ENCODE results near the gene CLCA2.

DNA sequence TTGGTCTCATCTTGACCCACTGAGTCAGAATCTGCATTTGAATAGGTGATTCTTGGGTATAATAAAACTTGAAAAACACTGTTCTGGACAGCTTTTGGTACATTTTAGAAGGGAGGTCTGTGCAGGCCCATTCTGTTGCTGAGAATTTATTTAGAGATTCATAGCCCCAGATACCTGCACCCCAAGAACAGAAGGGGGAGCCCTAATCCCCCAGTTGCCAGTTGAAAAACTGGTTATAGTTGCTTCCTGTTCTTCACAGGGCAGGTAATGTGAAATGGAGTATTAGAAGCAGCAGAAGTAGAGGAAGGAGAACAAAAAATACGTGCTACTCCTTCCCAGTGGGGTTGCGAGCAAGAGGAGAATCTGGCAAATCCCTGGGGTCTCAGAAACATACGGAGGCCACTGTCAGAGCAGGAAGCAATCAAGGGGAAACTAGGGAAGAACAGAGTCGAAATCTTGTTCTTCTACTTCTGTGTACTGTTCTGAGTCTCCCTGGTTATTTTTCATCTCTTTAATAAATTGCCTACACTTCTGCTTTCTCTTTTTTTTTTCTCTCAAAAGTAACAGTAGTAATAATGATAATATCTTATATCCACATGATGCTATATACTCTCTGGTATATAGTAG is 4.6 kb upstream of the CLCA2 start:
- TF ChIP-seq, protein P1, sequence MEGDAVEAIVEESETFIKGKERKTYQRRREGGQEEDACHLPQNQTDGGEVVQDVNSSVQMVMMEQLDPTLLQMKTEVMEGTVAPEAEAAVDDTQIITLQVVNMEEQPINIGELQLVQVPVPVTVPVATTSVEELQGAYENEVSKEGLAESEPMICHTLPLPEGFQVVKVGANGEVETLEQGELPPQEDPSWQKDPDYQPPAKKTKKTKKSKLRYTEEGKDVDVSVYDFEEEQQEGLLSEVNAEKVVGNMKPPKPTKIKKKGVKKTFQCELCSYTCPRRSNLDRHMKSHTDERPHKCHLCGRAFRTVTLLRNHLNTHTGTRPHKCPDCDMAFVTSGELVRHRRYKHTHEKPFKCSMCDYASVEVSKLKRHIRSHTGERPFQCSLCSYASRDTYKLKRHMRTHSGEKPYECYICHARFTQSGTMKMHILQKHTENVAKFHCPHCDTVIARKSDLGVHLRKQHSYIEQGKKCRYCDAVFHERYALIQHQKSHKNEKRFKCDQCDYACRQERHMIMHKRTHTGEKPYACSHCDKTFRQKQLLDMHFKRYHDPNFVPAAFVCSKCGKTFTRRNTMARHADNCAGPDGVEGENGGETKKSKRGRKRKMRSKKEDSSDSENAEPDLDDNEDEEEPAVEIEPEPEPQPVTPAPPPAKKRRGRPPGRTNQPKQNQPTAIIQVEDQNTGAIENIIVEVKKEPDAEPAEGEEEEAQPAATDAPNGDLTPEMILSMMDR (IDR thresholded peaks at IDR 0.05): peak in 2 of 4 experiments; percentile 12 to 16
- no peak for TF ChIP-seq POLR2A (IDR thresholded peaks at IDR 0.05)

All from gastroesophageal sphincter (tissue), 3 donors.